GM23248 (cell line): Measurements from ENCODE around the gene SSU72. TPM values are rescaled to one million over a fixed set of nuclear protein-coding genes. Genes with fewer than 3 reads are reported as not detected.

Experiments
- DNase-seq: peaks from one replicate; pipeline ENCODE4 v3.0.0-alpha.2; 2015
- H2AFZ ChIP-seq: fragments of 200-600 bp; sonication (generic); 2 replicates; pipeline ENCODE4 v1.6.1; 2016; ENCODE audit warnings: antibody characterized with exemption
- H3F3A ChIP-seq: fragments of 200-600 bp; sonication (generic); 2 replicates; pipeline ENCODE4 v1.6.1; 2016; ENCODE audit warnings: mild to moderate bottlenecking, antibody characterized with exemption, mixed run types; ENCODE audit not compliant: insufficient read depth
- H3K27ac ChIP-seq: fragments of 200-600 bp; sonication (generic); 2 replicates; pipeline ENCODE4 v1.5.1; 2016; ENCODE audit warnings: mild to moderate bottlenecking
- H3K27me3 ChIP-seq: fragments of 200-600 bp; sonication (generic); replicated peaks from 2 replicates; pipeline ENCODE4 v1.6.1; 2016; ENCODE audit warnings: mild to moderate bottlenecking; ENCODE audit not compliant: insufficient read depth
- H3K36me3 ChIP-seq: fragments of 200-600 bp; sonication (generic); 2 replicates; pipeline ENCODE4 v1.6.1; 2016; ENCODE audit warnings: low read depth, mild to moderate bottlenecking
- H3K4me1 ChIP-seq: fragments of 200-600 bp; sonication (generic); 2 replicates; pipeline ENCODE4 v1.6.1; 2016; ENCODE audit warnings: mild to moderate bottlenecking; ENCODE audit not compliant: insufficient read depth
- H3K4me2 ChIP-seq: fragments of 200-600 bp; sonication (generic); one replicate; pipeline ENCODE4 v1.6.1; 2016; ENCODE audit warnings: mild to moderate bottlenecking; ENCODE audit not compliant: unreplicated experiment
- H3K4me3 ChIP-seq: fragments of 200-600 bp; sonication (generic); 2 replicates; pipeline ENCODE4 v1.5.1; 2016; ENCODE audit warnings: mild to moderate bottlenecking
- H3K79me2 ChIP-seq: fragments of 200-600 bp; sonication (generic); 2 replicates; pipeline ENCODE4 v1.6.1; 2016; ENCODE audit warnings: mild to moderate bottlenecking; ENCODE audit not compliant: insufficient read depth
- H3K9ac ChIP-seq: fragments of 200-600 bp; sonication (generic); 2 replicates; pipeline ENCODE4 v1.6.1; 2016; ENCODE audit warnings: mild to moderate bottlenecking
- H3K9me2 ChIP-seq: fragments of 200-600 bp; sonication (generic); 2 replicates; pipeline ENCODE4 v1.6.1; 2016; ENCODE audit warnings: mixed run types, mild to moderate bottlenecking, moderate library complexity; ENCODE audit not compliant: insufficient read depth
- H3K9me3 ChIP-seq: fragments of 200-600 bp; sonication (generic); one replicate; pipeline ENCODE4 v1.6.1; 2017; ENCODE audit warnings: low read depth
- H4K20me1 ChIP-seq: fragments of 200-600 bp; sonication (generic); 2 replicates; pipeline ENCODE4 v1.6.0; 2016; ENCODE audit not compliant: insufficient read depth
- EZH2 ChIP-seq: fragments of 200-600 bp; sonication (generic); IDR thresholded peaks from 2 replicates; pipeline ENCODE4 v1.6.1; 2018; ENCODE audit warnings: antibody characterized with exemption, mild to moderate bottlenecking; ENCODE audit not compliant: insufficient read depth, poor library complexity, severe bottlenecking
- EZH2phosphoT487 ChIP-seq: fragments of 200-600 bp; sonication (generic); IDR thresholded peaks from 2 replicates; pipeline ENCODE4 v1.6.1; 2018; ENCODE audit warnings: antibody characterized with exemption, moderate library complexity, mild to moderate bottlenecking, low read depth; ENCODE audit not compliant: insufficient read depth
- WGBS, 2 experiments: methylation state at CpG; one replicate each; pipeline ENCODE4 v1.1.6; 2015 to 2017; ENCODE audit warnings: low lambda C conversion rate in 2 of 2, low coverage in 1 of 2; ENCODE audit errors: missing lambda C conversion rate in 2 of 2; 5-methylcytosine and 5-hydroxymethylcytosine counted together
- in situ Hi-C: fragments of 300-500 bp; cut with MboI; formaldehyde crosslinking; loops from 2 replicates; pipeline ENCODE4 v1.15.0; 2020
- polyA plus RNA-seq: library from polyadenylated mRNA; unstranded; fragments of >200 nt; fragmentation: Nextera tagmentation; extraction: Ambion mirVana; gene quantifications from 2 replicates; pipeline ENCODE4 v1.2.1, GENCODE V29; 2016
- total RNA-seq: library from RNA; depleted of rRNA; stranded (reverse); fragments of >200 nt; shearing (Covaris generic); gene quantifications from 2 replicates; pipeline ENCODE4 v1.2.3, GENCODE V29; 2014

Gene SSU72
- total and polyA plus RNA-seq, 2 experiments from 2014 or later: 69.2 to 204 TPM

DNA sequence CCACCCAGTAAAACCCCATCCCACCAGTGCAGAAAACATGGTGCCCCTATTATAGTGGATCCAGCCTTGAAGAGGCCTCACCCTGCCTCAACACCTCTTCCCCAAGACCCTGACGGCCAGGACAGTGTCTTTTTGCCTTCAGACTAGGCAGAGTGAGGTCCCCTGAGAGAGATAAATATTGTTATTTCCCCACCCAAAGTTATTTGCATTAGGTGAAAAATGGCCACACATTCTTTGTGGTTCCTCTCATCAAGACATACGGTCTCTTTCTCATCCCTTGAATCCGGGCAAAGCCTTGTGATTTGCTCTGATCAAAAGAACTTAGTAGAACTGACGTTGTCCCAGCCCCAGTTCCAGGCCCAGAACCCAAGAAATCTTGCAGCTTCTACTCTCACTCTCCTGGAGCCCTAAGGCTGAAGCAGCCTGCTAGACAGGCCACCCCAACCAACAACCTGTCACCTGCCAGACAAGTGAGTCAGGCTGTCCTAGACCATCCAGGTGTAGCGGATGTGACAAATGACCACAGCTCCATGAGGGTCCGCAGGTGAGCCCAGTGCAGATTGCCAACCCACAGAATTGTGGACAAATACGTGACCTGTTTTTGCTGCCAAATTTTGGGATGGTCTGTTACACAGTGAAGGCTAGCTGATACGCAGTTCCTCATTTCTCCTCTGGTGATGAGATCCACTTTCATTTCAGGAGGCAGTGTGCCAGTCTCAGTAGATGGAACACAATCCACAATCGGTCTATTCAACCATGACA, 8.1 kb upstream of the SSU72 start:
- in situ Hi-C loops: no loop called here
- Histone ChIP-seq H3K9me3 (no peaks in the 10 kb centered on the region), H3K4me2 (no peak overlapping the region), H3K79me2 (no peaks in the 10 kb centered on the region), H3K4me3 (no peak overlapping the region), H3F3A (no peaks in the 10 kb centered on the region), H3K36me3 (no peaks in the 10 kb centered on the region), H3K27ac (no peak overlapping the region), H3K27me3 (peaks cover 23% of the 10 kb centered on the region), H3K9me2 (no peaks in the 10 kb centered on the region), H4K20me1 (no peaks in the 10 kb centered on the region), H3K9ac (no peak overlapping the region), H3K4me1 (no peaks in the 10 kb centered on the region), H2AFZ (no peak overlapping the region)
- no peak for DNase-seq
- WGBS, 2 experiments: 64 to 67% methylated on average over 9 of the region's 9 CpGs
- TF ChIP-seq EZH2phosphoT487: no peak
- no peak for TF ChIP-seq EZH2

DNA sequence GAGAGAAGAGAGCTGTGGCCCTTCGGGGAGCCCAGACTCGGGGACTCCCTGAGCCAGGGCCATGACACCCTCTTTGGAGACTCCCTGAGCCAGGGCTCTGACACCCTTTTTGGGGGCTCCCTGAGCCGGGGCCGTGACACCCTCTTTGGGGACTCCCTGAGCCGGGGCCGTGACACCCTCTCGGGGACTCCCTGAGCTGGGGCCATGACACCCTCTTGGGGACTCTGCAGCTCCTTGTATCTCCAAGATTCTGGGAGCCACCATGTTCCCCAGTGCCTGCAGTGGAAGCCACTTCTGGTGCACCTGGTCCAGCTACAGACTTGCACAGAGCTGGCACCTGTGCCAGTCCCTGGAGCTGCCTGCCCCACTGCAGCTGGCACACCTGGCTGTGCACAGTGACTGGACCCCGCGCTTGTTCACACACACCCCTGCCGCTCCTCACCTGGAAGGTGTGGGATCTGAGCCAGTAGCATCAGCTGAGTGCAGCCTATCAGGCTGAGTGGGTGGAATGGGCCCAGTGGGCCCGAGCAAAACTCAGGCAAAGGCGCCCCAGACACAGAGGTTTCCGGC, 3.8 kb upstream of the SSU72 start:
- Histone ChIP-seq H3K4me1 (peaks cover 11% of the 10 kb centered on the region), H3K9me3 (no peaks in the 10 kb centered on the region), H3K9me2 (no peaks in the 10 kb centered on the region), H3K4me2 (no peak overlapping the region), H3K27ac (no peak overlapping the region), H4K20me1 (no peaks in the 10 kb centered on the region), H3K4me3 (no peak overlapping the region), H2AFZ (no peak overlapping the region), H3K27me3 (peaks cover 23% of the 10 kb centered on the region), H3K9ac (no peak overlapping the region), H3F3A (peaks cover 18% of the 10 kb centered on the region; the same call in 1 of the 2 replicates), H3K79me2 (peaks cover 10% of the 10 kb centered on the region), H3K36me3 (no peaks in the 10 kb centered on the region)
- TF ChIP-seq EZH2 (no peak), EZH2phosphoT487 (no peak)
- DNase-seq: no peak
- in situ Hi-C loops: no loop called here
- 78 to 87% methylated on average over 13 of the region's 13 CpGs for WGBS, 2 experiments

DNA sequence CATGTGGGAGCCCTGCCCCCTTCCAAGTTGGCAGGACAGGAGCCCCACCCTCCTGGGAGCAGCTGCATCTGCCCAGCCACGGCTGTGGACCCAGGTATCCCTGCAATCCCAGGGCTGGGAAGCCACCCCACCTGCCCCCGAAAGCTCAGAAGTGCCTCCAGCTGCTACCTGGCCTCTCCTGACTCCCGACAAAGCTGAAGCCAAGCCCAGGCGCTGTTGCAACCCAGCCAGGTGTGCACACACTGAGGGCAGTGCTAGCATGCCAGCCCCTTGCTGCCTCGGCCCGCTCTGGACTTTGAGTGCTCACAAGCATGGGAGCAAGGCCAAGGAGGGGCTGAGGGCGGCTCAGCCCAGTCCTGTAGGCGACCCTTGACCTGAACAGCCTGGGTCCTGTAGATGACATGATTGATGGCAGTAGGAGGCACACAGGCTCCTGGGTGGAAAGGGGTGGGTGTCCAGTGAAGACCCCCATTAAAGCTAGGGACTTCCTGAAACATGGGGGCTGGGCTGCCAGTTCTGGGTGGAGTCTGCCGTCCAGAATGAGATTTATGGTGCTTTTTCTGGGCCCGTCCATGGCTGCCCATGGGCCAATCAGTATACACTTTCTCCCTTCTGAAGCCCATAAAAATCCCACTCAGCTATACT, 2.8 kb upstream of the SSU72 start:
- peaks cover 16% of the 10 kb centered on the region for H3K27me3 ChIP-seq
- in situ Hi-C loops: no loop called here

DNA sequence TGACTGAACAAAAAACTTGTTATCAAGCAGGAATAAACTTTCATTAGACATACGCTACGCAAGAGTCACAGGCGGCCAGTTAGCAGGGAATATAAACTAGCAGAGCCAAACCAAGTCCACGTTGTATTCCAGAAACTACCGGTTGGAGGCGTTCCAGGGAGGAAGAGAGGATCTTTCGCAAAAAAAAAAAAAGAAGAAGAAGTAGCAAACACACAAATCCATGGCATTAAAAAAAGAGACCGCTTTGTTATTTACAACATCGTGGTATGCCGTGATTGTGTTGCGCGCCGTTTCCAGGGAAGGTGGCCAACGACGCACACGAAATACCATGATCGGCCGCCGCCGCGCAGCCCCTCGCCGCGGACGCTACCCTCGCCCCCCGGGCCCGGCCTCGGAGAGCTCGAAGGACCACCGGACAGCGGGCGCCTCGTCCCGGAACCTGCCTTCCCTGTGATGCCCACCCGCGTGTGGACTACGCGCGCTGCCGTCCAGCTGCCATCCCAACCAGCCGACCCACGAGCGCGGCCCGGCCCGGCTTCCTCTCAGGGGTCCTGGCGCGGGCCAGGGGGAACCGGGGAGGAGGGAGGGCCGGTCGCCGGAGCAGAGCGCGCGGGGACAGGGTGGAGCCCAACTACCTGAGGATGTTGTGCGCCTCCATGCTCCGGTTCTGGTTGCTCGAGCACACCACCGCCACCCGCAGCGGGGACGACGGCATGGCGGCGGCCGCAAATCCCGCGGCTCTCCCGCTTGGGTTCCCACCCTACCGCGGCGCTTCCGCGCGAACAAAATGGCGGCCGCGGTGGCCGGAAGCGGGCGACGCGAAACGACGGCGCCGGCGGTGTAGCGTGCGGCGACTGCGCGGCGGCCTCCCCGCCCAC, 581 bp downstream of the SSU72 start:
- Histone ChIP-seq H4K20me1 (peaks cover 9% of the 10 kb centered on the region), H3K4me3 (peak overlapping the region; percentile 97), H3K9me3 (no peaks in the 10 kb centered on the region), H3K4me2 (peak overlapping the region; percentile 99), H3K36me3 (peaks cover 8% of the 10 kb centered on the region; the same call in 1 of the 2 replicates), H3K9me2 (no peaks in the 10 kb centered on the region), H3K27ac (peak overlapping the region; percentile 100), H3K4me1 (peaks cover 30% of the 10 kb centered on the region), H2AFZ (peak overlapping the region; percentile 40; the same call in 1 of the 2 replicates), H3K79me2 (peaks cover 54% of the 10 kb centered on the region), H3K9ac (peak overlapping the region; percentile 100), H3F3A (peaks cover 19% of the 10 kb centered on the region; the same call in 1 of the 2 replicates), H3K27me3 (no peaks in the 10 kb centered on the region)
- peak; percentile 90 for DNase-seq
- TF ChIP-seq EZH2: no peak
- no peak for TF ChIP-seq EZH2phosphoT487
- whole genome bisulfite sequencing, 2 experiments: 0 to 1% methylated on average over 63 to 77 of the region's 96 CpGs
- in situ Hi-C loops: no loop called here

More for the DNA sequence above, 2.8 kb upstream of the SSU72 start:
- H3K9me2 ChIP-seq: no peaks in the 10 kb centered on the region
- peaks cover 5% of the 10 kb centered on the region; the same call in 1 of the 2 replicates for H3K36me3 ChIP-seq
- no peaks in the 10 kb centered on the region for H4K20me1 ChIP-seq
- H2AFZ ChIP-seq: no peak overlapping the region
- TF ChIP-seq EZH2 (no peak), EZH2phosphoT487 (no peak)
- WGBS, 2 experiments: 24 to 25% methylated on average over 10 of the region's 10 CpGs
- no peak overlapping the region for H3K9ac ChIP-seq
- DNase-seq: no peak
- peaks cover 19% of the 10 kb centered on the region; the same call in 1 of the 2 replicates for H3F3A ChIP-seq
- H3K27ac ChIP-seq: no peak overlapping the region
- peaks cover 20% of the 10 kb centered on the region for H3K79me2 ChIP-seq
- peaks cover 18% of the 10 kb centered on the region for H3K4me1 ChIP-seq
- H3K9me3 ChIP-seq: no peaks in the 10 kb centered on the region
- H3K4me3 ChIP-seq: no peak overlapping the region
- no peak overlapping the region for H3K4me2 ChIP-seq
